Ishikawa (cell line): ENCODE data around the gene PREX1.

Experiments
- CEBPB ChIP-seq: IDR thresholded peaks from 2 replicates; pipeline ENCODE4 v1.6.1; 2012
- CREB1 ChIP-seq: IDR thresholded peaks from 2 replicates; pipeline ENCODE4 v1.6.1; 2012; ENCODE audit warnings: low read depth
- EGR1 ChIP-seq: IDR thresholded peaks from 2 replicates; pipeline ENCODE4 v1.6.1; 2012
- EP300 ChIP-seq: IDR thresholded peaks from 2 replicates; pipeline ENCODE4 v1.6.1; 2012; ENCODE audit warnings: borderline replicate concordance
- FOXM1 ChIP-seq: IDR thresholded peaks from 2 replicates; pipeline ENCODE4 v1.6.1; 2012; ENCODE audit warnings: low read depth, borderline replicate concordance
- NFIC ChIP-seq: IDR thresholded peaks from 2 replicates; pipeline ENCODE4 v1.6.1; 2012
- RAD21 ChIP-seq: IDR thresholded peaks from 2 replicates; pipeline ENCODE4 v1.6.1; 2012; ENCODE audit warnings: low read depth
- TAF1 ChIP-seq: IDR thresholded peaks from 2 replicates; pipeline ENCODE4 v1.6.1; 2012; ENCODE audit warnings: low read depth, mild to moderate bottlenecking
- TCF12 ChIP-seq: IDR thresholded peaks from 2 replicates; pipeline ENCODE4 v1.6.1; 2012; ENCODE audit warnings: low read depth
- TEAD4 ChIP-seq: IDR thresholded peaks from 2 replicates; pipeline ENCODE4 v1.6.1; 2012
- YY1 ChIP-seq: IDR thresholded peaks from 2 replicates; pipeline ENCODE4 v1.6.1; 2012; ENCODE audit warnings: low read depth
- ZBTB7A ChIP-seq: IDR thresholded peaks from 2 replicates; pipeline ENCODE4 v1.6.1; 2012; ENCODE audit warnings: low read depth
- TF ChIP-seq, protein P1 (sequence below): IDR thresholded peaks from 2 replicates; pipeline ENCODE4 v1.6.1; 2012; ENCODE audit warnings: low read depth, mild to moderate bottlenecking
- TF ChIP-seq, protein P2 (sequence below): IDR thresholded peaks from 2 replicates; pipeline ENCODE4 v1.6.1; 2012
- TF ChIP-seq, protein P3 (sequence below): IDR thresholded peaks from 2 replicates; pipeline ENCODE4 v1.6.1; 2012

PREX1 gene

DNA sequence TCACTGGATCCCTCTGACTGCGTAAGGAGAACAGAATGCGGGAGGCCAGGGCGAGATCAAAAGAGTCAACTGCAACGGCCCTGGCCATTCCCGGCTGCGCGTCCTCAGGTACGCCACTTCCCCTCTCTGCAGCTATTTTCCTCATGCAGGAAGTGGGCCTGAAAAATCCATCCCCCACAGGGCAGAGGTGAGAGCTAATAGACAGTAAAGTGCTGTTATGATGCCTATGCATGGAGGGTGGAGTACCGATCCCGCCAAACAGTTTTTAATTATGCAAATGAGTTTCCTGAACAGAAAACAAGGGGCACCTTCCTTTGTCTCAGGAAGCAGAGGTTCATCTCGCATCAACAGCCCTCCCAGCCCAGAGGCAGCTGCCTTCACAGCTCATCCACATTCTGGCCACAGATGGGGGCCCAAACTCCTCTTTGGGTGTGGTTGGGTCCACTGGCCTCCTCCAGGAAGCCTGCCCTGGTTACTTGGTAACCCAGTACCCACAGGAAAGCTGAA is 9.3 kb downstream of the PREX1 start:
- TF ChIP-seq, protein P1, sequence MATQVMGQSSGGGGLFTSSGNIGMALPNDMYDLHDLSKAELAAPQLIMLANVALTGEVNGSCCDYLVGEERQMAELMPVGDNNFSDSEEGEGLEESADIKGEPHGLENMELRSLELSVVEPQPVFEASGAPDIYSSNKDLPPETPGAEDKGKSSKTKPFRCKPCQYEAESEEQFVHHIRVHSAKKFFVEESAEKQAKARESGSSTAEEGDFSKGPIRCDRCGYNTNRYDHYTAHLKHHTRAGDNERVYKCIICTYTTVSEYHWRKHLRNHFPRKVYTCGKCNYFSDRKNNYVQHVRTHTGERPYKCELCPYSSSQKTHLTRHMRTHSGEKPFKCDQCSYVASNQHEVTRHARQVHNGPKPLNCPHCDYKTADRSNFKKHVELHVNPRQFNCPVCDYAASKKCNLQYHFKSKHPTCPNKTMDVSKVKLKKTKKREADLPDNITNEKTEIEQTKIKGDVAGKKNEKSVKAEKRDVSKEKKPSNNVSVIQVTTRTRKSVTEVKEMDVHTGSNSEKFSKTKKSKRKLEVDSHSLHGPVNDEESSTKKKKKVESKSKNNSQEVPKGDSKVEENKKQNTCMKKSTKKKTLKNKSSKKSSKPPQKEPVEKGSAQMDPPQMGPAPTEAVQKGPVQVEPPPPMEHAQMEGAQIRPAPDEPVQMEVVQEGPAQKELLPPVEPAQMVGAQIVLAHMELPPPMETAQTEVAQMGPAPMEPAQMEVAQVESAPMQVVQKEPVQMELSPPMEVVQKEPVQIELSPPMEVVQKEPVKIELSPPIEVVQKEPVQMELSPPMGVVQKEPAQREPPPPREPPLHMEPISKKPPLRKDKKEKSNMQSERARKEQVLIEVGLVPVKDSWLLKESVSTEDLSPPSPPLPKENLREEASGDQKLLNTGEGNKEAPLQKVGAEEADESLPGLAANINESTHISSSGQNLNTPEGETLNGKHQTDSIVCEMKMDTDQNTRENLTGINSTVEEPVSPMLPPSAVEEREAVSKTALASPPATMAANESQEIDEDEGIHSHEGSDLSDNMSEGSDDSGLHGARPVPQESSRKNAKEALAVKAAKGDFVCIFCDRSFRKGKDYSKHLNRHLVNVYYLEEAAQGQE: no peak
- no peak for TF ChIP-seq ZBTB7A
- TF ChIP-seq TCF12: no peak
- no peak for TF ChIP-seq NFIC
- TF ChIP-seq RAD21: no peak
- TF ChIP-seq EP300: no peak
- TF ChIP-seq, protein P2, sequence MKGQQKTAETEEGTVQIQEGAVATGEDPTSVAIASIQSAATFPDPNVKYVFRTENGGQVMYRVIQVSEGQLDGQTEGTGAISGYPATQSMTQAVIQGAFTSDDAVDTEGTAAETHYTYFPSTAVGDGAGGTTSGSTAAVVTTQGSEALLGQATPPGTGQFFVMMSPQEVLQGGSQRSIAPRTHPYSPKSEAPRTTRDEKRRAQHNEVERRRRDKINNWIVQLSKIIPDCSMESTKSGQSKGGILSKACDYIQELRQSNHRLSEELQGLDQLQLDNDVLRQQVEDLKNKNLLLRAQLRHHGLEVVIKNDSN: no peak
- no peak for TF ChIP-seq FOXM1
- TF ChIP-seq, protein P3, sequence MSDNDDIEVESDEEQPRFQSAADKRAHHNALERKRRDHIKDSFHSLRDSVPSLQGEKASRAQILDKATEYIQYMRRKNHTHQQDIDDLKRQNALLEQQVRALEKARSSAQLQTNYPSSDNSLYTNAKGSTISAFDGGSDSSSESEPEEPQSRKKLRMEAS: no peak

DNA sequence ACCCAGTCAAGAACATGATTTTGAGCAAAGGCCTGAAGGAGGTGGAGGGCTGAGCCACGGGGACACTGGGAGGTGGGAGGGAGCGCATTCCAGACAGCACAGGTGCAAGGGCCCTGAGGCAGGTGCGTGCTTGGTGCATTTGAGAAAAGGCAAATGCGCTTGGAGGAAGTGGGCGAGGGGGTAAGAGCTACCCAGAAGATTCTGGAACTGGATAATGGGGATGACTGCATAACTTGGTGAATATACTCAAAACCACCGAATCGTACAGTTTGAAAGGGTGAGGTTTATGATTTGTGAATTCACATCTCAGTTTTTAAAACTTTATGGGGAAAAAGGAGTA is 9.8 kb downstream of the PREX1 start:
- no peak for TF ChIP-seq FOXM1
- no peak for TF ChIP-seq TEAD4
- TF ChIP-seq TCF12: no peak
- TF ChIP-seq CEBPB: no peak
- TF ChIP-seq ZBTB7A: no peak
- TF ChIP-seq RAD21: no peak
- TF ChIP-seq TAF1: no peak
- TF ChIP-seq YY1: no peak
- no peak for TF ChIP-seq NFIC
- TF ChIP-seq, protein P2: no peak
- TF ChIP-seq, protein P1: no peak
- TF ChIP-seq EGR1: no peak

DNA sequence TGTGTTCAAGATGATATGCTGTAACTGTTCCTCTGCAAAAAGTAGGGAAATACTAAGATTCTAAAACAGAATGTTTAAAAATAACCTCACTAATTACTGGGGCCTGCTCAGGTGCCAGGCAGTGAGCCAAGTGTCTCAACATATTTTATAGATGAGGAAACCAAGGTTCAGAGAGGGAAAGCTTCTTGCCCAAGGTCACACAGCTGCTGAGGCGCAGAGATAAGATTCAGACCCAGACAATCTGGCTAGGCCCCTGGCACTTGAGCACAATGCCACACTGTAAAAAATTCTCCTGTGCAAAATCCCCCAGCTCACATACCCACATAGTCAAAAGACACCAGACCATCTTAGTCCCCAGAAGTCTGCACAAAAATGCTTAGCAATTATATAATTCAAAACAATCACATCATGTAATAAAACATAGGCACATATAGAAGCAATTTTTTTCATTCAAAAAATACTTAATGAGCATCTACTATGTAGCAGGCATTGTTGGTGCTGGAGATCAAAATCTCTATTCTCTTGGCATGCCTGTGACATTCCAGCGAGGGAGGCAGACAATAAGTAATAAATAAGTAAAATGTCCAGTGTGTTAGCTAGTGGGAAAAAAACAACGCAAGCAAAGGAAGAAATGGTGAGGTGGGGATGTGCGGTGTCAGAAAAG is 10.3 kb downstream of the PREX1 start:
- TF ChIP-seq NFIC (no peak), TEAD4 (no peak), TCF12 (no peak), EP300 (no peak), YY1 (no peak), TAF1 (no peak), CREB1 (no peak), ZBTB7A (no peak), EGR1 (no peak), FOXM1 (no peak)
- TF ChIP-seq, protein P2: no peak
- TF ChIP-seq, protein P3: no peak
- TF ChIP-seq, protein P1: no peak

DNA sequence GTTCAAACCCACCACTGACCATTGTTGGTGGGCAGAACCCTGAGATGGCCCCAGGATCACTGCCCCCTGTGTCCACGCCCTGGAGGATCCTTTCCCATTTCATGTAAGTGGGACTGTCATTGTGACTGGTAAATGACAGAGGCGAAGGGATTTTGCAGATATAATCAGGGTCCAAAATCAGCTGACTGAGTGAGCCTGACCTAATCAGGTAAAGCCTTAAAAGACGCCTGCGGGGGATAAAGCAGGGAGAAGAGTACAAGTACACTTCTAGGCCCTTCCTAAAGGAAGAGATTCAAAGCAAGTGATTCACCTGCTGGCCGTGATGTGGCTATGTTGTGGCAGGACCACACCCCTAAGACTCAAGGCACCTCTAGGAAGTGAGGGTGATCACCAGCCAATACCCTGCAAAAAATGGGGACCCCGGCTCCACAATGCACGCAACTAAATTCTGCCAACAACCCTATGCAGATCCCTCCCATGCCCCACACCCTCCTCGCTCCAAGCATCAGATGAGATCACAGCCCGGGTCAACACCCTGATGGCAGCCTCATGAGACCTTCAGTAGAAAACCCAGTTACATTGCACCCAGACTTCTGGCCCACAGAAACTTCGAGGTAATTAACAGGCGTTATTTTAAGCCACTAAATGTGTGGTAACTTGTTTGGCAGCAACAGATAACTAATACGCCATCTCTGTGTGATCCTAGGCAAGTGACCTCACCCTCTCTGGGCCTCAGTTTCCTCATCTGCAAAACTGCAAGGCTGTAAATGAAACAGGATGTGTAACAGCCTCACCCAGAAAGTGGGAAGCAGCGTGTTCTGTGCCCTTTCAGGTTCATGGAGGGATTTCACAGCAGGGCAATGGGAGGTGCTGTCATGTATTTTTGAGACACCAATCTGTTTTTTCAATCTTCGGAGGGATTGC is 11.3 kb downstream of the PREX1 start:
- no peak for TF ChIP-seq RAD21
- TF ChIP-seq, protein P1: no peak
